ENCODE data around the gene ARHGAP45.
A peak's percentile ranks its signal among the peaks of the same experiment; 100 is the strongest.

The ARHGAP45 gene

GRCh38 chr19:1089126-1089771 lies 22.3 kb downstream of the ARHGAP45 start:
- FAIRE-seq, result no peak

GRCh38 chr19:1089891-1090290 lies 22.9 kb downstream of the ARHGAP45 start:
- no peak for FAIRE-seq

- no peak for FAIRE-seq
These were observed 24.0 kb downstream of the ARHGAP45 start for GRCh38 chr19:1090731-1091543.

GRCh38 chr19:1091544-1092175 lies 24.7 kb downstream of the ARHGAP45 start:
- no peak for FAIRE-seq

GRCh38 chr19:1093330-1093729 lies 26.4 kb downstream of the ARHGAP45 start:
- no peak for FAIRE-seq

- no peak for FAIRE-seq
These were observed 27.0 kb downstream of the ARHGAP45 start for GRCh38 chr19:1093811-1094553.

- FAIRE-seq, result no peak
These were observed 27.6 kb downstream of the ARHGAP45 start for GRCh38 chr19:1094655-1094977.

GRCh38 chr19:1094978-1095701 lies 28.2 kb downstream of the ARHGAP45 start, which contains the start of gene POLR2E:
POLR2E (minus strand) TSS chr19:1095375; CDS start chr19:1095315, 60 bp downstream.
- no peak for FAIRE-seq

- FAIRE-seq, result no peak
These were observed 30.8 kb downstream of the ARHGAP45 start for GRCh38 chr19:1097810-1098176.

GRCh38 chr19:1098177-1099051 lies 31.4 kb downstream of the ARHGAP45 start:
- FAIRE-seq, result no peak

- FAIRE-seq, result no peak
These were observed 34.4 kb downstream of the ARHGAP45 start for GRCh38 chr19:1101337-1101698.

- no peak for FAIRE-seq
These were observed 35.6 kb downstream of the ARHGAP45 start for GRCh38 chr19:1102407-1103131.

GRCh38 chr19:1103132-1103707 lies 36.3 kb downstream of the ARHGAP45 start:
- FAIRE-seq, result no peak

GRCh38 chr19:1103708-1104310 lies 36.8 kb downstream of the ARHGAP45 start, which contains the start of gene GPX4:
GPX4 (plus strand) TSS chr19:1103994; CDS start chr19:1104044, 50 bp downstream.
- peak; percentile 55 for FAIRE-seq

- no peak for FAIRE-seq
These were observed 37.5 kb downstream of the ARHGAP45 start for GRCh38 chr19:1104311-1105007.

GRCh38 chr19:1105008-1105872 lies 38.3 kb downstream of the ARHGAP45 start:
- no peak for FAIRE-seq

- FAIRE-seq, result no peak
These were observed 39.2 kb downstream of the ARHGAP45 start for GRCh38 chr19:1105873-1106840.

All from colon (tissue), 2 donors.